Ascending aorta (tissue), 2 donors: ENCODE results near the gene MRPL4. TPM values are rescaled to one million over a fixed set of nuclear protein-coding genes. Genes with fewer than 3 reads are reported as not detected.
A peak's percentile ranks its signal among the peaks of the same experiment; 100 is the strongest.

Experiments
- DNase-seq, 2 donors: peaks; one replicate each; pipeline ENCODE4 v3.0.0-alpha.2; 2019; ENCODE audit warnings: low spot score in 2 of 2
- H3K27ac ChIP-seq, 2 donors: fragments of 200-600 bp; sonication (generic); one replicate each; pipeline ENCODE4 v1.5.1; 2016 to 2017; ENCODE audit warnings: mild to moderate bottlenecking in 1 of 2
- H3K27me3 ChIP-seq: fragments of 200-600 bp; sonication (generic); one replicate; pipeline ENCODE4 v1.5.1; 2017
- H3K36me3 ChIP-seq, 2 donors: fragments of 200-600 bp; sonication (generic); one replicate each; pipeline ENCODE4 v1.5.1; 2016
- H3K4me1 ChIP-seq, 2 donors: fragments of 200-600 bp; sonication (generic); one replicate each; pipeline ENCODE4 v1.5.1; 2016 to 2017; ENCODE audit warnings: mild to moderate bottlenecking in 1 of 2
- H3K4me3 ChIP-seq, 2 donors: fragments of 200-600 bp; sonication (generic); one replicate each; pipeline ENCODE4 v1.5.1; 2016 to 2017; ENCODE audit warnings: mild to moderate bottlenecking in 1 of 2
- H3K9me3 ChIP-seq, 2 donors: fragments of 200-600 bp; sonication (generic); one replicate each; pipeline ENCODE4 v1.5.1; 2016
- intact Hi-C: fragments of 100-400 bp; cut with DNase I; formaldehyde crosslinking; loops from one replicate; pipeline ENCODE4 v1.15.1; 2023
- total RNA-seq: library from RNA; depleted of rRNA; stranded (reverse); fragments of >200 nt; gene quantifications from one replicate; pipeline ENCODE4 v1.1.0, GENCODE V29; 2016
- TF ChIP-seq, protein P1 (sequence below), 3 experiments: fragments of 200-600 bp in 2 of 3; fragments of 450-650 bp in 1 of 3; sonication (generic) in 2 of 3; IDR thresholded peaks; one replicate each; pipeline ENCODE4 v1.5.1; 2016 to 2019; ENCODE audit warnings: antibody characterized with exemption in 3 of 3, mild to moderate bottlenecking in 1 of 3, moderate library complexity in 1 of 3

MRPL4 gene
- total RNA-seq, 1 donor from 2014 or later: 72.9 TPM

DNA sequence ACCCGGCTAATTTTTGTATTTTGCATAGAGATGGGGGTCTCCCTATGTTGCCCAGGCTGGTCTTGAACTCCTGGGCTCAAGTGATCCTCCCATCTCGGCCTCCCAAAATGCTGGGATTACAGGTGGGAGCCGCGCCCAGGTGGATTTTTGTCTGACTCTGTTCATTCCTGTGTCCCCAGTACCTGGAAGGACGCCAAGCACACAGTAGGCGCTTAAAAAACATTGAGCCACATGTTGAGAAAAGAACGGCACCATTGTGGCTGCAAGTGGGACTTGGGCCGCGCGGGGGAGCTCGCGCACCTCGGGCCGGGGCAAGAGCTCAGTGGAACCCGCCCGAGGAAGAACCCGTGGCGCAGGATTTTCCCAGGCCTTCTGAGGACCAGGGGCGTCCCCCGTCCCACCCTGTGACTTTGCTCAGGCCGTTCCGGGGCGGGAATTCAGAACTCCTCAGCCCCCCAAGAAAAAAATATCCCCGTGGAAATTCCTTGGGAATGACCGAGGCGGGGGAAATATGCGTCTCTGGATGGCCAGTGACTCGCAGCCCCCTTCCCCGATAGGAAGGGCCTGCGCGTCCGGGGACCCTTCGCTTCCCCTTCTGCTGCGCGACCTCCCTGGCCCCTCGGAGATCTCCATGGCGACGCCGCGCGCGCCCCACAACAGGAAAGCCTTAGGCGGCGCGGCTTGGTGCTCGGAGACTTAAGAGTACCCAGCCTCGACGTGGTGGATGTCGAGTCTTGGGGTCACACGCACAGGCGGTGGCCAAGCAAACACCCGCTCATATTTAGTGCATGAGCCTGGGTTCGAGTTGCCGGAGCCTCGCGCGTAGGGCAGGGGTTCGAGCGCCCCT, 17.5 kb downstream of the MRPL4 start:
- no peaks in the 10 kb centered on the region for H3K9me3 ChIP-seq
- H3K4me1 ChIP-seq: peaks cover 7 to 15% of the 10 kb centered on the region in 2 donors
- TF ChIP-seq, protein P1, sequence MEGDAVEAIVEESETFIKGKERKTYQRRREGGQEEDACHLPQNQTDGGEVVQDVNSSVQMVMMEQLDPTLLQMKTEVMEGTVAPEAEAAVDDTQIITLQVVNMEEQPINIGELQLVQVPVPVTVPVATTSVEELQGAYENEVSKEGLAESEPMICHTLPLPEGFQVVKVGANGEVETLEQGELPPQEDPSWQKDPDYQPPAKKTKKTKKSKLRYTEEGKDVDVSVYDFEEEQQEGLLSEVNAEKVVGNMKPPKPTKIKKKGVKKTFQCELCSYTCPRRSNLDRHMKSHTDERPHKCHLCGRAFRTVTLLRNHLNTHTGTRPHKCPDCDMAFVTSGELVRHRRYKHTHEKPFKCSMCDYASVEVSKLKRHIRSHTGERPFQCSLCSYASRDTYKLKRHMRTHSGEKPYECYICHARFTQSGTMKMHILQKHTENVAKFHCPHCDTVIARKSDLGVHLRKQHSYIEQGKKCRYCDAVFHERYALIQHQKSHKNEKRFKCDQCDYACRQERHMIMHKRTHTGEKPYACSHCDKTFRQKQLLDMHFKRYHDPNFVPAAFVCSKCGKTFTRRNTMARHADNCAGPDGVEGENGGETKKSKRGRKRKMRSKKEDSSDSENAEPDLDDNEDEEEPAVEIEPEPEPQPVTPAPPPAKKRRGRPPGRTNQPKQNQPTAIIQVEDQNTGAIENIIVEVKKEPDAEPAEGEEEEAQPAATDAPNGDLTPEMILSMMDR (IDR thresholded peaks at IDR 0.05): peak; percentile 93 to 99 (median 95)
- no peaks in the 10 kb centered on the region for H3K27me3 ChIP-seq
- H3K4me3 ChIP-seq: peak overlapping the region; percentile 50 to 59
- peak overlapping the region; percentile 69 to 81 for H3K27ac ChIP-seq
- H3K36me3 ChIP-seq: no peaks in the 10 kb centered on the region
- DNase-seq: peak; percentile 47 to 92
- intact Hi-C loops: loop anchor here (1.0 to 2.0 kb wide), 2 partner anchors 63 to 120 kb away; partner anchors contain the start of gene RAVER1

DNA sequence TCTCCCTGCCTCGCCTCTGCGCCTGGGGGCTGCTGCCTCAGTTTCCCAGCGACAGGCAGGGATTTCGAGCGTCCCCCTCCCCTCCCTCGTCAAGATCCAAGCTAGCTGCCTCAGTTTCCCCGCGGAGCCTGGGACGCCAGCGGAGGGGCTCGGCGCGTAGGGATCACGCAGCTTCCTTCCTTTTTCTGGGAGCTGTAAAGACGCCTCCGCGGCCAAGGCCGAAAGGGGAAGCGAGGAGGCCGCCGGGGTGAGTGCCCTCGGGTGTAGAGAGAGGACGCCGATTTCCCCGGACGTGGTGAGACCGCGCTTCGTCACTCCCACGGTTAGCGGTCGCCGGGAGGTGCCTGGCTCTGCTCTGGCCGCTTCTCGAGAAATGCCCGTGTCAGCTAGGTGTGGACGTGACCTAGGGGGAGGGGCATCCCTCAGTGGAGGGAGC, 18.2 kb downstream of the MRPL4 start:
- DNase-seq: peak; percentile 60 to 87
- Histone ChIP-seq H3K36me3 (no peaks in the 10 kb centered on the region), H3K27me3 (no peaks in the 10 kb centered on the region), H3K27ac (peak overlapping the region; percentile 69 to 81), H3K4me1 (peaks cover 7 to 15% of the 10 kb centered on the region in 2 donors), H3K9me3 (no peaks in the 10 kb centered on the region), H3K4me3 (peak overlapping the region; percentile 50 to 59)
- TF ChIP-seq, protein P1 (IDR thresholded peaks at IDR 0.05): no peak
- intact Hi-C loops: loop anchor here (2.0 kb wide), 1 partner anchor 63 kb away; the partner anchor contains the start of gene RAVER1

DNA sequence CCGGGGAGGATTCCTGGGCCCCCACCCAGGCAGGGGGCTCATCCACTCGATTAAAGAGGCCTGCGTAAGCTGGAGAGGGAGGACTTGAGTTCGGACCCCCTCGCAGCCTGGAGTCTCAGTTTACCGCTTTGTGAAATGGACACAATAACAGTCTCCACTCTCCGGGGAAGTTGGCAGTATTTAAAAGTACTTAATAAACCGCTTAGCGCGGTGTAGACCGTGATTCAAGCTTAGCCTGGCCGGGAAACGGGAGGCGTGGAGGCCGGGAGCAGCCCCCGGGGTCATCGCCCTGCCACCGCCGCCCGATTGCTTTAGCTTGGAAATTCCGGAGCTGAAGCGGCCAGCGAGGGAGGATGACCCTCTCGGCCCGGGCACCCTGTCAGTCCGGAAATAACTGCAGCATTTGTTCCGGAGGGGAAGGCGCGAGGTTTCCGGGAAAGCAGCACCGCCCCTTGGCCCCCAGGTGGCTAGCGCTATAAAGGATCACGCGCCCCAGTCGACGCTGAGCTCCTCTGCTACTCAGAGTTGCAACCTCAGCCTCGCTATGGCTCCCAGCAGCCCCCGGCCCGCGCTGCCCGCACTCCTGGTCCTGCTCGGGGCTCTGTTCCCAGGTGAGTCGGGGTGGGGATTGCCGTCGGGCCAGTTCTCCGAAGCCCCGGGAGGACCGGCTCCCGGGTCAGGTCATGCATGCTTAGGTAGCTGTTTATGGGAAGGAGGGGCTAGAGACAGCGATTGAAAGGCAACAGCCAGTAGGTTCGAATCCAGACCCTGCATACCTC, 18.8 kb downstream of the MRPL4 start, which contains the start of gene ICAM1:
Gene ICAM1, plus strand, starts transcription at position 505 of the 779 bp plus-strand sequence. Its CDS starts 40 bp downstream, at position 545.
- DNase-seq: peak; percentile 50 to 87

DNA sequence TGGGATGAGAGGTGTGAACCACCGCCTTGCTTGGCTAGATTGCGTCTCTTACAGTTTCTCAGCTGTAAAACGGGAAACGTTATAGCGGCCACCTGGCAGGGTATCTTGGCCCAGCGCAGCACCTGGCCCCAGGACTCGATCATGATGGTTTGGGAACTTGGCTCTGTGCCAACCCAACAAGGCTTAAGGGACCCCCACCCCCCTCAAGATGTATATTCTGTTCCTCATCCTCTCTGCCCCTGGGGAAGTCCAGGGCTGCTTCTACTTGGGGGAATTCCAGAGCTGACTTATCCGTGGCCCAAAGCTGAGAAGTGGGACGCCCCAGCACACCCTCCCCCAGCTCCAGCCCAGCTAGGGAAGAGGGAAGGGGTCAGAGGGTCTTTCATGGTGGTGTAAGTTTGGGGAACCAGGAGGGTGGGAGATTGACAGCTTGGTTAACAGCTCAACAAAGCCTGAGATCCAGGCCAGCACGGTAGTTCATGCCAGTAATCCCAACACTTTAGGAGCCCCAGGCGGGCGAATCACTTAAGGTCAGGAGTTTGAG, 19.6 kb downstream of the MRPL4 start:
- Histone ChIP-seq H3K4me1 (peaks cover 7 to 15% of the 10 kb centered on the region in 2 donors), H3K36me3 (no peaks in the 10 kb centered on the region), H3K27ac (peak overlapping the region; percentile 69 to 81), H3K9me3 (no peaks in the 10 kb centered on the region), H3K4me3 (peak overlapping the region; percentile 50 to 59), H3K27me3 (no peaks in the 10 kb centered on the region)
- TF ChIP-seq, protein P1 (IDR thresholded peaks at IDR 0.05): no peak
- intact Hi-C loops: loop anchor here (2.0 kb wide), 1 partner anchor 61 kb away; the partner anchor contains the start of gene RAVER1
- no peak for DNase-seq

More for the DNA sequence above, 18.8 kb downstream of the MRPL4 start, which contains the start of gene ICAM1:
- H3K27ac ChIP-seq: peak within 1 kb of the TSS; percentile 69 to 81
- TF ChIP-seq, protein P1 (IDR thresholded peaks at IDR 0.05): no peak
- no peaks in the 10 kb centered on the region for H3K27me3 ChIP-seq
- peak within 1 kb of the TSS; percentile 50 to 59 for H3K4me3 ChIP-seq
- no peaks in the 10 kb centered on the region for H3K36me3 ChIP-seq
- H3K4me1 ChIP-seq: peaks cover 7 to 15% of the 10 kb centered on the region in 2 donors
- intact Hi-C loops: loop anchor here (2.0 kb wide), 1 partner anchor 62 kb away; the partner anchor contains the start of gene RAVER1
- H3K9me3 ChIP-seq: no peaks in the 10 kb centered on the region

DNA sequence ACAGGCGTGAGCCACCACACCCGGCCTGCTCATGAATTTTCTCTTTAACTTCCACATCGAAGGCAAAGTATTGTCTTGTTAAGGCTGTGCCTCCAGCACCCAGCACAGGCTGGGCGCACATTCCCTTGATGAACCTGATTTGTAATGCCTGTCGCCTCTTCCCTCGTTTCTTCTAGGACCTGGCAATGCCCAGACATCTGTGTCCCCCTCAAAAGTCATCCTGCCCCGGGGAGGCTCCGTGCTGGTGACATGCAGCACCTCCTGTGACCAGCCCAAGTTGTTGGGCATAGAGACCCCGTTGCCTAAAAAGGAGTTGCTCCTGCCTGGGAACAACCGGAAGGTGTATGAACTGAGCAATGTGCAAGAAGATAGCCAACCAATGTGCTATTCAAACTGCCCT, 22.6 kb downstream of the MRPL4 start:
- Histone ChIP-seq H3K9me3 (no peaks in the 10 kb centered on the region), H3K27ac (no peak overlapping the region), H3K4me3 (no peak overlapping the region), H3K36me3 (no peaks in the 10 kb centered on the region), H3K27me3 (no peaks in the 10 kb centered on the region), H3K4me1 (peaks cover 6 to 15% of the 10 kb centered on the region in 2 donors)
- TF ChIP-seq, protein P1 (IDR thresholded peaks at IDR 0.05): no peak
- intact Hi-C loops: no loop called here
- DNase-seq: no peak
